GM19372 (cell line): ENCODE results near the gene ZDHHC20.
A peak's percentile ranks its signal among the peaks of the same experiment; 100 is the strongest.
"Not testable (repeated sequence)": the region's sequence is repeated elsewhere in the genome, so short reads cannot be mapped to it uniquely, and the experiment has no call there.

ENCODE experiments used
- ATAC-seq: cut with Tn5 transposase; IDR thresholded peaks from one replicate; pipeline ENCODE4 v1.9.1; 2021; ENCODE audit warnings: mild to moderate bottlenecking, low read depth, moderate library complexity; ENCODE audit not compliant: unreplicated experiment

ZDHHC20 gene

DNA sequence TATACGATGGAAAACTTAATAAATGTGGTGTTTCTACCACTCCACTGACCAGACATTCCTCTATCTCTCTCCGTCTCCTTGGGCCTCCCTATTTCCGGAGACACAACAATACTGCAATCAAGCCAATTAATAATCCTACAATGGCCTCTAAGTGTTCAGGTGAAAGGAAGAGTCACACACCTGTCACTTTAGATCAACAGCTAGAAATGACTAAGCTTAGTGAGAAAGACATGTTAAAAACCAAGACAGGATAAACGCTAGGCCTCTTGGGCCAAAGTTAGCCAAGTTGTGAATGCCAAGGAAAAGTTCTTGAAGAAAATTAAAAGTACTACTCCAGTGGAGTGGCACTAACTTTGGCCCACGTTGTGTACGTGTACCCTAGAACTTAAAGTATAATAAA is 22.5 kb downstream of the ZDHHC20 start:
- ATAC-seq = no peak

- peak; percentile 94 for ATAC-seq
These were observed 23.4 kb downstream of the ZDHHC20 start for GRCh38 chr13:21435687-21436151.

DNA sequence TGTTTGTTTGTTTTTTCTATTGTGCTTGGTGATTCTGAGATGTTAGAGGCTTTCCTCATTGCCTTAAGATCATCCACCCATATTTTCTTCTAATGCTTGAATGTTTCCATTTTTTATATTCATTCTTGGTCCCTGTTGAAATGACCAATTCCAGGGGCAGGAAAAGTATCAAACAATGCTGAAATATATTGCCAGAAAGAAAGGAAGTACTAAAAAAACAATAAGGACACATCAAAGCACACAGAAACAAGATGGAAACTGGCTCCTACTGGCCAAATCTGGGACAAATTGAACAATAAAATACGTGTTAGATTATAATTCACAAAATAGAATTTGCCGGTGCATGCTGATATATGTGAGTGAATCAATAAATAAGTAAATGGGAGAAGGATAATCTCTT is 23.9 kb downstream of the ZDHHC20 start:
- no peak for ATAC-seq

DNA sequence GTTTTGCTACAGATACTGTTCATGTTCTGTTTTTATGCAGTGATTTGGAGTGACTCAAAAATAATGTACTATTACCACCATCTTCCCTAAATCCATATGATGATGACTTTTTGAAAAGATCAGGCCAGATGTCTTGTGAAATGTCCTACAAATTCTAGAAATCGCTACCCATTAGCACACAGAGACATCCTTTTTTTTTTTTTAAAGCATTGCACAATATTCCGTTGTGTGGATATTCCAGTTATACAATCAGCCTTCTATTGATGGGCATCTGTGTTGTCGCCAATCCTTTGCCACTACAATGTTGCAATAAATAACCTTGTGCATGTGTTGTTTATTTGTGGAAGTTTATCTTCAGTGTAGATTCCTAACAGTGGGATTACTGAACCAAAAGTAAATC is 24.5 kb downstream of the ZDHHC20 start:
- ATAC-seq = no peak

- ATAC-seq = no peak
These were observed 29.9 kb downstream of the ZDHHC20 start for GRCh38 chr13:21429211-21429610.

- no peak for ATAC-seq
These were observed 31.4 kb downstream of the ZDHHC20 start for GRCh38 chr13:21427741-21428140.

- ATAC-seq = no peak
These were observed 32.9 kb downstream of the ZDHHC20 start for GRCh38 chr13:21426238-21426637.

DNA sequence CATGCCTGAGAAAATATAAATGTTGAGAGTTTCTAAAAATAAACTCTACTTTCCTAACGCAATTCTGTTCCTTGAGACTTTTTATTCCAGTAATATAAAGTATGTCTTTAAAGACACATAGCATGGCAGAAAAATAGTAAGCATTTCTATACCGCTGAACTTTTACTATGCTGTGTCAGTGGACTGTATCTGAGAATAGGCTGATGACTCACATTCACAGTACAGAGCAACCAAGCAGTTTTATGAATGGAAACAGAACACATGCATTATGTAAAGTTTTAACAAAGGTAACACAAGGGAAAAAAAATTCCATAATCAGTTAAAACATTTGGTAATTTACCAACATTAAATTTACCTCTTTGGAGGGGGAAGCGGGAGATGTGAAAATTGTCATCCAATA is 38.4 kb downstream of the ZDHHC20 start:
- ATAC-seq = no peak

GRCh38 chr13:21413013-21413412 is 46.1 kb downstream of the ZDHHC20 start:
- no peak for ATAC-seq

- not testable (repeated sequence) for ATAC-seq
These were observed 48.6 kb downstream of the ZDHHC20 start for GRCh38 chr13:21410453-21410852.

DNA sequence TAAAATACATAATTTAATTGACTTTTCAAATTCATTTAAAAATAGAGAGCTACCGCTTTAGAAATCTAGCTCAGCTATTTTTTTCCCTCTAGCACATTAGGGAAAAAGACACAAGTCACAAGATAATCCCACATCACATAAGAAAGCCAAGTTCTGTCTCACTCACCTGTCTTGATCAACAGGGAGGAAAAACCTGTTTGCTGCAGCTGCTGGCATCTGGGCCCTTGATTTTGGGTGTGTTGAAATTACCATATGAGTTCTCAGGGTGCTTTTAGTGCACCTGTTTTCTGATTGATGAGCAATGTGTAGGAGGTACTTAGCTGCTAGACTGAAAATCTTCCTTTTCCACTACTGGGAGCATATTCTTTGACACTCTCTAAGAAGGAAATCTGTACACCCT is 53.8 kb downstream of the ZDHHC20 start:
- ATAC-seq = no peak

DNA sequence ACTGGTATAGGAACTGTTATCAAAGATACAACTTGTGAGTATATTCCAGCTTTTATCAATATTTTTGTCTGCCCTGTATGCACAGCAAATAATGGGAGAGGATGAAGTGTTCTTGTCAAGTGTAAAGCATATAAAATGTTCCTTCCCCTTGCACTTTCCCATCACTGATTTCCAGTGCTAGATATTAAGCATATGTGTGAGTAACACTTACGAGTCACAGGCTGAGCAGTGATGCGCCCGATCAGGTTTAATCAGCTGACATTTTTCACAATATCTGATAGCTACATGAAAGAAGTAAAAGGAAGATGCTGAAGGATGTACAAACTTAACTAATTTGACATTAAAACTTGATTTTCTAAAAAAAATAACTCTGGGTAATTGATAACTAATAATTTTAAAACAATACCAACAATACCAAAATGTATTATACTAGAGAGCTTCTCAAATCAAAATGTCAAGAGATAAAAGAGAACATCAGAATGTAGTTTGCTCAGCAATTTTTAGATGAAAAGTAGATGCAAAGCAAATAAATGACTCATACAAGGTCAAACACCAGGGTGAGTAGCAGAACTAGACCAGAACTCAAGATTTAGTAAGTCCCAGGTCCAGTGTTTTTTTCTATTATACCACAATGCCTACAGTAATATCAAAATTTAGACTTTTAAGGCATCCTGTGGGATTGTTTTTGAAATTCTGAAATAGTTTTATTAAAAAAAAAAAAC is 56.4 kb downstream of the ZDHHC20 start:
- ATAC-seq = no peak

- no peak for ATAC-seq
These were observed 59.4 kb downstream of the ZDHHC20 start for GRCh38 chr13:21399741-21400140.

- no peak for ATAC-seq
These were observed 63.1 kb downstream of the ZDHHC20 start for GRCh38 chr13:21395953-21396352.

DNA sequence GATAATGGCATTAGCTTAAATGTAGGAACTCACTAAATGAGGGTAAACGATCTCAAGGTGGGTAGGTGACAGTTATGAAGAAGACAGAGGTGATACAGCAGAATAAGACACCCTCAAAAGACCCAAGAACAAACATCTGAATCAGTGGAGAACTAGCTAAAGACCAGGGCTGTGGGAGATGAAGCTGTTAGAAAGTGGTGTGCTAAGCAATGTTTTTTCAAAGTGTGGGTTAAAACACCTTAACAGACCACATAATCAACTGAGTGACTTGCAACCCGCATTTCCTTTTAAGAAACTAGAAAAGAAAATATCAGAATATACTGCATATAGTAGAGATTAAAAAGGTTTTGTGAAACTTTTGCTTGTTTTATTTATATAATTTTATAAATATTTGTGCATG is 70.0 kb downstream of the ZDHHC20 start:
- ATAC-seq = no peak

- ATAC-seq = no peak
These were observed 73.4 kb downstream of the ZDHHC20 start for GRCh38 chr13:21385710-21386109.

DNA sequence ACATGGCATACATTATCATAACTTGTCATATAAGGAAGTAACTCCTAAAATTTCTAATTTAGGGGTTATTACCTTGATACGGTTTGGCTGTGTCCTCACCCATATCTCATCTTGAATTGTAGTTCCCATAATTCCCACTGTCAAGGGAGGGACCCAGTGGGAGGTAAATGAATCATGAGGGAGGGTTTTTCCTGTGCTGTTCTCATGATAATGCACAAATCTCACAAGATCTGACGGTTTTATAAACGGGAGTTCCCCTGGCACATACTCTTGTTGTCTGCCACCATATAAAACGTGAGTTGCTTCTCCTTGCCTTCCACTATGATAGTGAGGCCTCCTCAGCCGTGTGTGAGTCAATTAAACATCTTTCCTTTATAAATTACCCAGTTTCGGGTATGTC is 76.0 kb downstream of the ZDHHC20 start:
- no peak for ATAC-seq

- not testable (repeated sequence) for ATAC-seq
These were observed 81.8 kb downstream of the ZDHHC20 start for GRCh38 chr13:21376998-21377985.

- ATAC-seq = no peak
These were observed 86.6 kb downstream of the ZDHHC20 start for GRCh38 chr13:21372530-21372929.

DNA sequence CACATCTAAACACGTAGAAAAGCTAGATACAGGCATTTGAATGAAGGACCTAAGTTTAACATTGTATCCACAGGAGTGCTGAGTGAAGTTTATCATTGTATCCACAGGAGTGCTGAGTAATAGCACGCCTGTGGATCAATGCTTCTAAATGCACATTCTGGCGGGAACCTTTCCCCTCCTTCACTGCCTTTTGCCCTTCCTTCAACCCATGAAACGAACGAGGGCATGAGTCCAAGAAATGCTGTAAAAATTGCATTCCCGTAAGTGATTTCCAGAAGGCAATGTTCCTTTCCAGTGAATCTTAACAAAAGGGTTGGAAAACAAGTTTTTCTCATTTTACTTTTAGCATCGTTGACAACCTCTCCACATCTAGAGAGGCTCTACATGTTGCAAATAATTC is 88.1 kb downstream of the ZDHHC20 start:
- ATAC-seq = no peak

DNA sequence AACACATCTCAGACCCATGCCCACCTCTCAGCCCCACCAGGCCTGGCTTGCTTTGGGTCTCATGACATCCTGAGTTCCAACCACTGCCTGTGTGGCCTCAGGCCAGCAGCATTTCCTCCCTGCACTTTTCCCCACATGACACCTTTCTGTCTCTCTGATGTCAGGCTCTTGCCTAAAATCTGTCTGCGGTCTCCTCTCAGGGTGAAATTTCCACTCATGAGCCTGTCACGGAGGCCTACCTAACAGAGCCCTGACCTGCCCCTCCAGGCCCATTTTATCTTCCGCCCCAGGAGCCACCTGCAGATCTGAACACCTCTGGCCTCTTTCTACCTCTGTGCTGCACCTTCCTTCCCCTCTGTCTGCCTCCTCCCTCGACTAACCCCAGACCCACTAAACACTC is 93.5 kb downstream of the ZDHHC20 start:
- ATAC-seq = no peak
